HepG2 (cell line): ENCODE measurements around the gene IRF2BPL. TPM values are rescaled to one million over a fixed set of nuclear protein-coding genes. Genes with fewer than 3 reads are reported as not detected.

Source experiments
- ARNT ChIP-seq: fragments of 450-650 bp; IDR thresholded peaks from 2 replicates; pipeline ENCODE4 v1.6.1; 2017
- ELF1 ChIP-seq: sonication (generic); formaldehyde crosslinking; IDR thresholded peaks from 2 replicates; pipeline ENCODE4 v1.4.0; 2020; ENCODE audit warnings: missing genetic modification reagents
- ETV6 ChIP-seq: sonication (generic); formaldehyde crosslinking; conservative IDR thresholded peaks from 2 replicates; pipeline ENCODE4 v1.4.0; 2020; ENCODE audit warnings: missing genetic modification reagents
- HNRNPL ChIP-seq: fragments of 200-400 bp; formaldehyde crosslinking; IDR thresholded peaks from 2 replicates; pipeline ENCODE4 v1.6.1; 2017; ENCODE audit warnings: mild to moderate bottlenecking, low read depth, low read length
- IKZF4 ChIP-seq: sonication (generic); formaldehyde crosslinking; IDR thresholded peaks from 2 replicates; pipeline ENCODE4 v1.5.1; 2020; ENCODE audit warnings: borderline replicate concordance, mild to moderate bottlenecking, low read depth, missing genetic modification reagents; ENCODE audit errors: not compliant biosample characterization
- KAT7 ChIP-seq: IDR thresholded peaks from 2 replicates; pipeline ENCODE4 v1.6.1; 2018; ENCODE audit warnings: borderline replicate concordance, missing compliant biosample characterization
- SATB2 ChIP-seq: sonication (generic); formaldehyde crosslinking; IDR thresholded peaks from 2 replicates; pipeline ENCODE4 v1.5.0; 2020; ENCODE audit warnings: missing genetic modification reagents
- SRSF4 ChIP-seq: fragments of 200-400 bp; formaldehyde crosslinking; IDR thresholded peaks from one replicate; pipeline ENCODE4 v1.6.1; 2018; ENCODE audit warnings: mild to moderate bottlenecking, low read depth, low read length, moderate library complexity; ENCODE audit not compliant: poor library complexity, severe bottlenecking
- TBP ChIP-seq: sonication (generic); formaldehyde crosslinking; IDR thresholded peaks from 2 replicates; pipeline ENCODE4 v1.5.0; 2020; ENCODE audit warnings: missing genetic modification reagents
- TBX2 ChIP-seq: sonication (generic); formaldehyde crosslinking; IDR thresholded peaks from 2 replicates; pipeline ENCODE4 v1.5.0; 2020; ENCODE audit warnings: missing genetic modification reagents, mild to moderate bottlenecking, borderline replicate concordance
- ZNF382 ChIP-seq: sonication (generic); formaldehyde crosslinking; IDR thresholded peaks from 2 replicates; pipeline ENCODE4 v1.5.0; 2020; ENCODE audit warnings: missing genetic modification reagents, mild to moderate bottlenecking, borderline replicate concordance
- ZNF530 ChIP-seq: sonication (generic); formaldehyde crosslinking; IDR thresholded peaks from 2 replicates; pipeline ENCODE4 v1.5.0; 2020; ENCODE audit warnings: low read depth, mild to moderate bottlenecking, missing genetic modification reagents
- ZSCAN21 ChIP-seq: sonication (generic); formaldehyde crosslinking; IDR thresholded peaks from 2 replicates; pipeline ENCODE4 v1.8.0; 2022; ENCODE audit warnings: mild to moderate bottlenecking, missing genetic modification reagents, moderate library complexity, borderline replicate concordance
- polyA plus RNA-seq, 8 experiments: library from polyadenylated mRNA; depleted of rRNA in 3 of 8; stranded (reverse) in 7 of 8; unstranded in 1 of 8; fragments of >200 nt; fragmentation: Illumina TruSeq in 4 of 8; extraction: Trizol in 4 of 8; gene quantifications; 2 replicates each; pipeline versions ENCODE4 v1.2.1 to v1.2.3, GENCODE V29; 2011 to 2016; ENCODE audit warnings: low read depth in 4 of 8, missing spikeins in 1 of 8, mixed read lengths in 1 of 8; ENCODE audit not compliant: insufficient read depth in 1 of 8
- total RNA-seq, 5 experiments: library from RNA; depleted of rRNA; stranded (reverse); fragments of >200 nt; fragmentation: Illumina TruSeq; extraction: Trizol; gene quantifications; 2 replicates each; pipeline ENCODE4 v1.2.3, GENCODE V29; 2016; ENCODE audit warnings: low read depth in 1 of 5
- TF ChIP-seq, protein P1 (sequence below): sonication (generic); formaldehyde crosslinking; conservative IDR thresholded peaks from 2 replicates; pipeline ENCODE4 v1.5.0; 2020; ENCODE audit warnings: missing genetic modification reagents
- TF ChIP-seq, protein P2 (sequence below): sonication (generic); formaldehyde crosslinking; IDR thresholded peaks from 2 replicates; pipeline ENCODE4 v1.5.1; 2020; ENCODE audit warnings: mild to moderate bottlenecking, moderate library complexity, missing genetic modification reagents
- TF ChIP-seq, protein P3 (sequence below): sonication (generic); formaldehyde crosslinking; IDR thresholded peaks from 2 replicates; pipeline ENCODE4 v1.4.0; 2020; ENCODE audit warnings: missing genetic modification reagents
- TF ChIP-seq, protein P4 (sequence below): sonication (generic); formaldehyde crosslinking; IDR thresholded peaks from 2 replicates; pipeline ENCODE4 v1.5.1; 2020; ENCODE audit warnings: missing genetic modification reagents, mild to moderate bottlenecking, borderline replicate concordance
- TF ChIP-seq, protein P5 (sequence below): sonication (generic); formaldehyde crosslinking; IDR thresholded peaks from 2 replicates; pipeline ENCODE4 v1.8.1; 2023; ENCODE audit warnings: mild to moderate bottlenecking, missing genetic modification reagents
- TF ChIP-seq, protein P6 (sequence below): sonication (generic); formaldehyde crosslinking; IDR thresholded peaks from 2 replicates; pipeline ENCODE4 v1.4.0; 2020; ENCODE audit warnings: missing genetic modification reagents

IRF2BPL gene
- total and polyA plus RNA-seq, 2 of the 13 experiments (the other 11 are each of a cell fraction or from before 2014, with no cell fraction given) = 6.6 to 8.4 TPM

DNA sequence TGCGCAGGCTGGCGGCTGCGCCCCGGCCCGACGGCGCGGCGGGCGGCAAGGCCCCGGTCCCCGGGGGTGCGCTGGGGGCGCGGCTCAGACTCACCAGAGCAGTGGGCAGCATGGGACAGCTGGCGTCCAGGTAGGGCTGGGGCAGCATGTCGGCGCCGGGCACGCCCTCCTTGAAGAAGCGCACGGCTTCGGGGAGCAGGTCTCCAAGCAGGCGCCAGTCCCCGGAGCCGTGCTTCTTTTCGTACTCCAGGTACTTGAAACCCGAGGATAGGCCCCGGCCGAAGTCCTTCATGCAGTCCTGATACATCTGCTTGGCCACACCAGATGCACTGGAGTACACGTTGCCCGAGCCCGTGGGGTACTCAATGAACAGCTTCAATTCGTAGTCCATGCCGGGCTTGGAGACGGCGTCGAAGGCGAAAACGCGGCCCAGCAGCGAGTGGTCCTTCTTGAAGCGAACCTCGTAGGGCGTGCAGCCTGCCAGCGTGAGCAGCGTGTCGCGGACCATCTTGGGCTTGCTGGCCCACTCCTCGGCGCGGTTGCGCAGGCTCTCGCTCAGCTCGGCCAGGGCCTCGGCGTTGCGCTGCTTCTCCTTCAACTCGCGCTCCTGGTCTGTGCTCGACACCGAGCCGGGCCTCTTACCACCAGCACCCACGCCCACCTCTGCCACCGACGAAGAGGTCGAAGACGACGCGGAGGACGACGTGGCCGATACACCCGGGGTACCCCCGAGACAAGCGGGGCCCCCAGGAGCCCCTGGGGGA is 2.2 kb downstream of the IRF2BPL start (continued):
- TF ChIP-seq TBX2 (CRISPR knock-in tag) (peak; percentile 46; the same call in 1 of the 2 replicates), ZSCAN21 (CRISPR knock-in tag) (no peak), SRSF4 (no peak), KAT7 (CRISPR knock-in tag) (0 out of 2 replicates have a peak, but pooled peaks have one; percentile 11), HNRNPL (0 out of 2 replicates have a peak, but pooled peaks have one; percentile 66), ZNF530 (CRISPR knock-in tag) (no peak), ELF1 (CRISPR knock-in tag) (no peak), ZNF382 (CRISPR knock-in tag) (no peak), SATB2 (no peak), ETV6 (CRISPR knock-in tag) (no peak), ARNT (no peak), IKZF4 (CRISPR knock-in tag) (no peak), TBP (CRISPR knock-in tag) (no peak)
- TF ChIP-seq, protein P1, sequence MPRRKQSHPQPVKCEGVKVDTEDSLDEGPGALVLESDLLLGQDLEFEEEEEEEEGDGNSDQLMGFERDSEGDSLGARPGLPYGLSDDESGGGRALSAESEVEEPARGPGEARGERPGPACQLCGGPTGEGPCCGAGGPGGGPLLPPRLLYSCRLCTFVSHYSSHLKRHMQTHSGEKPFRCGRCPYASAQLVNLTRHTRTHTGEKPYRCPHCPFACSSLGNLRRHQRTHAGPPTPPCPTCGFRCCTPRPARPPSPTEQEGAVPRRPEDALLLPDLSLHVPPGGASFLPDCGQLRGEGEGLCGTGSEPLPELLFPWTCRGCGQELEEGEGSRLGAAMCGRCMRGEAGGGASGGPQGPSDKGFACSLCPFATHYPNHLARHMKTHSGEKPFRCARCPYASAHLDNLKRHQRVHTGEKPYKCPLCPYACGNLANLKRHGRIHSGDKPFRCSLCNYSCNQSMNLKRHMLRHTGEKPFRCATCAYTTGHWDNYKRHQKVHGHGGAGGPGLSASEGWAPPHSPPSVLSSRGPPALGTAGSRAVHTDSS (CRISPR knock-in tag) = no peak
- TF ChIP-seq, protein P2, sequence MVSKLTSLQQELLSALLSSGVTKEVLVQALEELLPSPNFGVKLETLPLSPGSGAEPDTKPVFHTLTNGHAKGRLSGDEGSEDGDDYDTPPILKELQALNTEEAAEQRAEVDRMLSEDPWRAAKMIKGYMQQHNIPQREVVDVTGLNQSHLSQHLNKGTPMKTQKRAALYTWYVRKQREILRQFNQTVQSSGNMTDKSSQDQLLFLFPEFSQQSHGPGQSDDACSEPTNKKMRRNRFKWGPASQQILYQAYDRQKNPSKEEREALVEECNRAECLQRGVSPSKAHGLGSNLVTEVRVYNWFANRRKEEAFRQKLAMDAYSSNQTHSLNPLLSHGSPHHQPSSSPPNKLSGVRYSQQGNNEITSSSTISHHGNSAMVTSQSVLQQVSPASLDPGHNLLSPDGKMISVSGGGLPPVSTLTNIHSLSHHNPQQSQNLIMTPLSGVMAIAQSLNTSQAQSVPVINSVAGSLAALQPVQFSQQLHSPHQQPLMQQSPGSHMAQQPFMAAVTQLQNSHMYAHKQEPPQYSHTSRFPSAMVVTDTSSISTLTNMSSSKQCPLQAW = 0 out of 2 replicates have a peak, but pooled peaks have one; percentile 35
- TF ChIP-seq, protein P3, sequence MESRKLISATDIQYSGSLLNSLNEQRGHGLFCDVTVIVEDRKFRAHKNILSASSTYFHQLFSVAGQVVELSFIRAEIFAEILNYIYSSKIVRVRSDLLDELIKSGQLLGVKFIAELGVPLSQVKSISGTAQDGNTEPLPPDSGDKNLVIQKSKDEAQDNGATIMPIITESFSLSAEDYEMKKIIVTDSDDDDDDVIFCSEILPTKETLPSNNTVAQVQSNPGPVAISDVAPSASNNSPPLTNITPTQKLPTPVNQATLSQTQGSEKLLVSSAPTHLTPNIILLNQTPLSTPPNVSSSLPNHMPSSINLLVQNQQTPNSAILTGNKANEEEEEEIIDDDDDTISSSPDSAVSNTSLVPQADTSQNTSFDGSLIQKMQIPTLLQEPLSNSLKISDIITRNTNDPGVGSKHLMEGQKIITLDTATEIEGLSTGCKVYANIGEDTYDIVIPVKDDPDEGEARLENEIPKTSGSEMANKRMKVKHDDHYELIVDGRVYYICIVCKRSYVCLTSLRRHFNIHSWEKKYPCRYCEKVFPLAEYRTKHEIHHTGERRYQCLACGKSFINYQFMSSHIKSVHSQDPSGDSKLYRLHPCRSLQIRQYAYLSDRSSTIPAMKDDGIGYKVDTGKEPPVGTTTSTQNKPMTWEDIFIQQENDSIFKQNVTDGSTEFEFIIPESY (CRISPR knock-in tag) = peak; percentile 69; the same call in 1 of the 2 replicates
- TF ChIP-seq, protein P4, sequence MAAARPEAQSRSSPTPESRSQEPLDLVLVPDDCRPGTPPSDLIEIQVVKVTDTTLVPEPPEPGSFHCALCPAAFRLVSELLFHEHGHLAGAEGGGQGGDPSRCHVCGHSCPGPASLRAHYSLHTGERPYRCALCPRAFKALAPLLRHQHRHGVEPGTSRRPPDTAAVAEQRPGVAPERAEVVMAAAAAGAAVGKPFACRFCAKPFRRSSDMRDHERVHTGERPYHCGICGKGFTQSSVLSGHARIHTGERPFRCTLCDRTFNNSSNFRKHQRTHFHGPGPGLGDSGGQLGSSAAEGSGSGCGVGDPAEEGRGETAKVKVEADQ (CRISPR knock-in tag) = 0 out of 2 replicates have a peak, but pooled peaks have one; percentile 12
- TF ChIP-seq, protein P5, sequence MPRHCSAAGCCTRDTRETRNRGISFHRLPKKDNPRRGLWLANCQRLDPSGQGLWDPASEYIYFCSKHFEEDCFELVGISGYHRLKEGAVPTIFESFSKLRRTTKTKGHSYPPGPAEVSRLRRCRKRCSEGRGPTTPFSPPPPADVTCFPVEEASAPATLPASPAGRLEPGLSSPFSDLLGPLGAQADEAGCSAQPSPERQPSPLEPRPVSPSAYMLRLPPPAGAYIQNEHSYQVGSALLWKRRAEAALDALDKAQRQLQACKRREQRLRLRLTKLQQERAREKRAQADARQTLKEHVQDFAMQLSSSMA (CRISPR knock-in tag) = no peak
- TF ChIP-seq, protein P6, sequence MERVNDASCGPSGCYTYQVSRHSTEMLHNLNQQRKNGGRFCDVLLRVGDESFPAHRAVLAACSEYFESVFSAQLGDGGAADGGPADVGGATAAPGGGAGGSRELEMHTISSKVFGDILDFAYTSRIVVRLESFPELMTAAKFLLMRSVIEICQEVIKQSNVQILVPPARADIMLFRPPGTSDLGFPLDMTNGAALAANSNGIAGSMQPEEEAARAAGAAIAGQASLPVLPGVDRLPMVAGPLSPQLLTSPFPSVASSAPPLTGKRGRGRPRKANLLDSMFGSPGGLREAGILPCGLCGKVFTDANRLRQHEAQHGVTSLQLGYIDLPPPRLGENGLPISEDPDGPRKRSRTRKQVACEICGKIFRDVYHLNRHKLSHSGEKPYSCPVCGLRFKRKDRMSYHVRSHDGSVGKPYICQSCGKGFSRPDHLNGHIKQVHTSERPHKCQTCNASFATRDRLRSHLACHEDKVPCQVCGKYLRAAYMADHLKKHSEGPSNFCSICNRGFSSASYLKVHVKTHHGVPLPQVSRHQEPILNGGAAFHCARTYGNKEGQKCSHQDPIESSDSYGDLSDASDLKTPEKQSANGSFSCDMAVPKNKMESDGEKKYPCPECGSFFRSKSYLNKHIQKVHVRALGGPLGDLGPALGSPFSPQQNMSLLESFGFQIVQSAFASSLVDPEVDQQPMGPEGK = peak; percentile 5; the same call in 1 of the 2 replicates
